ENCODE measurements around the gene ARHGAP12.

Gene ARHGAP12

GRCh38 chr10:31836569-31837406 lies 91.8 kb downstream of the ARHGAP12 start:
- H3K4me3 ChIP-seq (ENCODE audit: insufficient read depth, low read length, poor library complexity, severe bottlenecking): no peak overlapping the region
- H3K9me2 ChIP-seq (replicated peaks; ENCODE audit: insufficient read depth, low read length): no peaks in the 10 kb centered on the region
- no peaks in the 10 kb centered on the region for H3K9me3 ChIP-seq (ENCODE audit: insufficient read depth, low read length)
- TF ChIP-seq EZH2phosphoT487 (conservative IDR thresholded peaks at IDR 0.05; ENCODE audit: low read length) (no peak), CTCF (IDR thresholded peaks at IDR 0.05; ENCODE audit: insufficient read depth, low read length, poor library complexity, severe bottlenecking) (peak; percentile 31)
- H3K27ac ChIP-seq (ENCODE audit: low read depth, low read length): no peak overlapping the region
- no peaks in the 10 kb centered on the region for H3K79me2 ChIP-seq (ENCODE audit: insufficient read depth, low read length)
- no peak overlapping the region for H2AFZ ChIP-seq (ENCODE audit: low read depth, low read length, severe bottlenecking)
- no peaks in the 10 kb centered on the region for H4K20me1 ChIP-seq (ENCODE audit: low read depth, low read length)
- no peak overlapping the region for H3K9ac ChIP-seq (ENCODE audit: low read length)
- no peak overlapping the region for H3K4me2 ChIP-seq (ENCODE audit: low read depth, low read length, poor library complexity, severe bottlenecking)
- no peaks in the 10 kb centered on the region for H3K27me3 ChIP-seq (ENCODE audit: low read length)
- H3F3A ChIP-seq (ENCODE audit: insufficient read depth): no peaks in the 10 kb centered on the region; the same call in 1 of the 2 replicates
- no peaks in the 10 kb centered on the region for H3K36me3 ChIP-seq (ENCODE audit: low read length)

GRCh38 chr10:31833753-31834152 lies 94.9 kb downstream of the ARHGAP12 start:
- H3F3A ChIP-seq (ENCODE audit: insufficient read depth): no peaks in the 10 kb centered on the region; the same call in 1 of the 2 replicates
- H3K36me3 ChIP-seq (ENCODE audit: low read length): no peaks in the 10 kb centered on the region
- no peaks in the 10 kb centered on the region for H3K79me2 ChIP-seq (ENCODE audit: insufficient read depth, low read length)
- H3K9me3 ChIP-seq (ENCODE audit: insufficient read depth, low read length): no peaks in the 10 kb centered on the region
- H3K9me2 ChIP-seq (replicated peaks; ENCODE audit: insufficient read depth, low read length): no peaks in the 10 kb centered on the region
- H3K9ac ChIP-seq (ENCODE audit: low read length): no peak overlapping the region
- no peaks in the 10 kb centered on the region for H3K27me3 ChIP-seq (ENCODE audit: low read length)
- no peak for TF ChIP-seq CTCF (IDR thresholded peaks at IDR 0.05; ENCODE audit: insufficient read depth, low read length, poor library complexity, severe bottlenecking)
- no peak for TF ChIP-seq EZH2phosphoT487 (conservative IDR thresholded peaks at IDR 0.05; ENCODE audit: low read length)
- H3K4me2 ChIP-seq (ENCODE audit: low read depth, low read length, poor library complexity, severe bottlenecking): no peak overlapping the region
- no peak overlapping the region for H2AFZ ChIP-seq (ENCODE audit: low read depth, low read length, severe bottlenecking)
- no peak overlapping the region for H3K27ac ChIP-seq (ENCODE audit: low read depth, low read length)
- H3K4me3 ChIP-seq (ENCODE audit: insufficient read depth, low read length, poor library complexity, severe bottlenecking): no peak overlapping the region
- no peaks in the 10 kb centered on the region for H4K20me1 ChIP-seq (ENCODE audit: low read depth, low read length)

- Histone ChIP-seq H3K9me2 (replicated peaks; ENCODE audit: insufficient read depth, low read length) (no peaks in the 10 kb centered on the region), H3K27ac (ENCODE audit: low read depth, low read length) (no peak overlapping the region), H4K20me1 (ENCODE audit: low read depth, low read length) (no peaks in the 10 kb centered on the region), H3K9me3 (ENCODE audit: insufficient read depth, low read length) (no peaks in the 10 kb centered on the region), H3K36me3 (ENCODE audit: low read length) (no peaks in the 10 kb centered on the region), H3F3A (ENCODE audit: insufficient read depth) (no peaks in the 10 kb centered on the region; the same call in 1 of the 2 replicates), H3K79me2 (ENCODE audit: insufficient read depth, low read length) (no peaks in the 10 kb centered on the region), H3K4me2 (ENCODE audit: low read depth, low read length, poor library complexity, severe bottlenecking) (no peak overlapping the region), H3K27me3 (ENCODE audit: low read length) (no peaks in the 10 kb centered on the region), H2AFZ (ENCODE audit: low read depth, low read length, severe bottlenecking) (no peak overlapping the region), H3K9ac (ENCODE audit: low read length) (no peak overlapping the region), H3K4me3 (ENCODE audit: insufficient read depth, low read length, poor library complexity, severe bottlenecking) (no peak overlapping the region)
- TF ChIP-seq EZH2phosphoT487 (conservative IDR thresholded peaks at IDR 0.05; ENCODE audit: low read length): no peak
- TF ChIP-seq CTCF (IDR thresholded peaks at IDR 0.05; ENCODE audit: insufficient read depth, low read length, poor library complexity, severe bottlenecking): no peak
These were observed 96.4 kb downstream of the ARHGAP12 start for GRCh38 chr10:31832261-31832660.

Measured in SU-DHL-6 (cell line).